ENCODE results near the gene PRR7.

PRR7 gene

DNA sequence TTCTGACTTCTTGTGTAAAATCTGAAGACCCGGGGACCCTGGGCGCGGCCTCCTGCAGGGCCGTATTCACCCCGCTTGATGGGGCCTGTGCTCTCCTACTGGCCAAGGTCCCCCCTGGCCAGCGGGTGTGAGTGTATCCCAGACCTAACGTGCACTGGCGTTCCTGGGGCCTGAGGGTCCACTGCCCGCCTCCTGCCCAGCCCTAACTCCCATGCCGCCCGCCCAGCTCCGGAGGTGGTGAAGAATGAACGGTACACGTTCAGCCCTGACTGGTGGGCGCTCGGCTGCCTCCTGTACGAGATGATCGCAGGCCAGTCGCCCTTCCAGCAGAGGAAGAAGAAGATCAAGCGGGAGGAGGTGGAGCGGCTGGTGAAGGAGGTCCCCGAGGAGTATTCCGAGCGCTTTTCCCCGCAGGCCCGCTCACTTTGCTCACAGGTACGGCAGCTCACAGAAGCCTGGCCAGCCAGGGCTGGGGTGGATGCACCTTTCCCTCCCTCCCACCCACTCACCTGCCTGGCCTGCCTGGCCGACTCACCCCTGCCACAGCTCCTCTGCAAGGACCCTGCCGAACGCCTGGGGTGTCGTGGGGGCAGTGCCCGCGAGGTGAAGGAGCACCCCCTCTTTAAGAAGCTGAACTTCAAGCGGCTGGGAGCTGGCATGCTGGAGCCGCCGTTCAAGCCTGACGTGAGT lies 10.6 kb upstream of the PRR7 start:
- DNase-seq (ENCODE audit: low spot score), result no peak

DNA sequence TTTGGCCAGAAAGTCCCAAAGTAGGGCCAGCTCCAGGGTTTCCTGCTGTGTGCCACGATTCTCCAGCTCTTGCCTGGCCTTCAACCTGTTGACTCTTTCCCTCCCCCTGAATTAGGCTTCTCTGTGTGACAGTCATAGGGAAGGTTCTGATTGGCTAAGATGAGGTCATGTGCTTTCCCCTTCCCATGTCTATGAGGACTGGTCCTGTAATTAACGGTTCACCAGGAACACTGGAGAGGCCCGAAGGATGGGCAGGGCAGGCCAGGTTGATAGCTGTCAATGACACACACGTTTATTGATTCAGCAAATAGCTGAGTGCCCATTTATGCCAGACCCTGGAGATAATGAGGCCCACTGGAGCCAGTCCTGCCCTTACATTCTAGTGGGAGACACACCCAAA lies 9.0 kb upstream of the PRR7 start:
- DNase-seq (ENCODE audit: low spot score), result no peak

DNA sequence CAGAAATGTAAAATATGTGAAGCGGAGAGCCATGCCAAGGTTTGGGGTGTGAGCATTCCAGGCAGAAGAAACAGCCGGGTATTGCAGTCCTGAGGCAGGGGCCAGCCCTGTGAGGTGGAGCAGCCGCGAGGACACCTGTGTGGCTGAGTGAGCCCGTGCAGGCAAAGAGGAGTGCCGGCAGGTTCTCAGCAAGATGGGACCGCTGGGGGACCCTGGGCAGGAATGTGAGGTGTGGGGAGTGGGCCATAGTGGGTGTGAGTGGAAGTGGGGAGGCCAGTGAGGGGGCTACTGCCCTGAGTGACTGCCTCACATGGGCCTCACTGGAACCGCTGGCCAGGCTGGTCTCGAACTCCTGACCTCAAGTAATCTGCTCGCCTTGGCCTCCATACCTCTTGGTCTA lies 8.1 kb upstream of the PRR7 start:
- no peak for DNase-seq (ENCODE audit: low spot score)

DNA sequence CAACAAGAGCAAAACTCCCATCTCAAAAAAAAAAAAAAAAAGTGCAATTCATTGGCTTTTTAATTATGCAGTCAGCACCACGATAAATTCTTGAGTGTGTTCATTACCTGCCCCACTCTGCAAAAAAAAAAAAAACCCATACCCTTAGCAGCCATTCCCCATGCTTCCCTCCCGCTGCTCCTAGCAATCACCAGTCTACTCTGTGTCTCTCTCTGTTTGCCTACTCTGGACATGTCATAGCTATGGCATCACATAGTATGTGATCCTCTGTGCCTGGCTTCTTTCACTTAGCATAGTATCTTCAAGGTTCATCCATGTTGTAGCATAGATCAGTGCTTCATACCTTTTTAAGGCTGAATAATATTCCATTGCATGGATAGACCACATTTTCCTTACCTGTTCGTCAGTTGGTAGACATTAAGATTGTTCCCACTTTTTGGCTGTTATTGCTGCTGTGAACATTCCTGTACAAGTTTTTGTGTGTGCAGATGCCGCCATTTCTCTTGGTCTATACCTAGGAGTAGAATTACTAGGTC lies 7.0 kb upstream of the PRR7 start:
- no peak for DNase-seq (ENCODE audit: low spot score)

DNA sequence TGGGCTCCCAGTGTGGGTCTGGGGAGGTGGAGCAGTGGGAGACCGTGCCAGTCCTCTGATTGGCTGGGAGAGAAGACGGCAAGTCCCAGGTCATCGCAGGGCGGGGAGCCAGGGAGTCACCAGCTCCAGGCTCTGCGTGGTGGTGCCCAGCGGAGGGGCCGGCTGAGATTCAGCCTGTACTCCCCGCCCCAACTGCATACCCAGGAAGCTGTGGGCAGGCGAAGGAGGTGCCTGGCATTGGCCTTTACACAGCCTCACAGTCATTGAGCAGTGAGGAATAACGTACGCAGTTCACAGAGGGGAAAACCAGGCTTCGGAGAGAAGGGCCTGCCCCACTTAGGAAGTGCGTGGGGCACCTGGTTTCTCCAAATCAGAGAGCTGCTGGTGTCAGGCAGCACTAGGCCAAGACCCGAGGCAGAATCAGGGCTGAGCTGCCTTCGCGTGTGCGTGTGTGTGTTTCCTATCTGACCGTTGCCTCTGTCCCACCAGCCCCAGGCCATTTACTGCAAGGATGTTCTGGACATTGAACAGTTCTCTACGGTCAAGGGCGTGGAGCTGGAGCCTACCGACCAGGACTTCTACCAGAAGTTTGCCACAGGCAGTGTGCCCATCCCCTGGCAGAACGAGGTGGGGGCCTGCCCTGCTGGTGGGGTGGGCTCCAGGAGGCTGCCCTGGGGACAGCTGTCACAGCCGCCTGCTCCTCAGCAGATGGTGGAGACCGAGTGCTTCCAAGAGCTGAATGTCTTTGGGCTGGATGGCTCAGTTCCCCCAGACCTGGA lies 6.2 kb upstream of the PRR7 start:
- DNase-seq (ENCODE audit: low spot score), result no peak

- no peak for DNase-seq (ENCODE audit: low spot score)
Observed at GRCh38 chr5:177440990-177441780, 5.4 kb upstream of the PRR7 start.

DNA sequence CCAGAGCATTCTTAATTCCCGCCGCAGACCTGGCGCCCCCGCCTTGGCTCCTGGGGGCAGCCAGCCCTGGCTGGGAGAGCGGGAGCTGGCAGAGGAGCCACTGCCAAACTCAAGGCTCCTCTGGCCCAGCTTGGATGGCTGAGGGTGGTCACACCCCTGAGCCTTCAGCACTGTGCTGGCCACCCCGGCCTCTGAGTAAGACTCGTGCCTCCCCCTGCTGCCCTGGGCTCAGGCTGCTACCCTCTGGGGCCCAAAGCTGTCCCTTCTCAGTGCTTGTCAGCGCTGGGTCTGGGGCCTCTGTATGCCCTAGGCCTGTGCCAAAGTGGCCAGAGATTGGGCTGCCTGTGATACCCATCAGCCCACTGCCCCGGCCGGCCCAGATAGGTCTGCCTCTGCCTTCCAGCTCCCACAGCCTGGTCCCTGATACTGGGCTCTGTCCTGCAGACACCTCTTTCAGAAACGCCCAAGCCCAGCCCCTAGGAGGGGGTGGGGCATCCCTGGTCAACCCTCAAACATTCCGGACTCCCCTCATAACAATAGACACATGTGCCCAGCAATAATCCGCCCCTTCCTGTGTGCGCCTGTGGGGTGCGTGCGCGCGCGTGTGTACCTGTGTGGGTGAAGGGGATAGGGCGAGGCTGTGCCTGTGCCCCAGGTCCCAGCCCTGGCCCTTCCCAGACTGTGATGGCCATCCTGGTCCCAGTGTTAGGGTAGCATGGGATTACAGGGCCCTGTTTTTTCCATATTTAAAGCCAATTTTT lies 4.4 kb upstream of the PRR7 start:
- no peak for DNase-seq (ENCODE audit: low spot score)

DNA sequence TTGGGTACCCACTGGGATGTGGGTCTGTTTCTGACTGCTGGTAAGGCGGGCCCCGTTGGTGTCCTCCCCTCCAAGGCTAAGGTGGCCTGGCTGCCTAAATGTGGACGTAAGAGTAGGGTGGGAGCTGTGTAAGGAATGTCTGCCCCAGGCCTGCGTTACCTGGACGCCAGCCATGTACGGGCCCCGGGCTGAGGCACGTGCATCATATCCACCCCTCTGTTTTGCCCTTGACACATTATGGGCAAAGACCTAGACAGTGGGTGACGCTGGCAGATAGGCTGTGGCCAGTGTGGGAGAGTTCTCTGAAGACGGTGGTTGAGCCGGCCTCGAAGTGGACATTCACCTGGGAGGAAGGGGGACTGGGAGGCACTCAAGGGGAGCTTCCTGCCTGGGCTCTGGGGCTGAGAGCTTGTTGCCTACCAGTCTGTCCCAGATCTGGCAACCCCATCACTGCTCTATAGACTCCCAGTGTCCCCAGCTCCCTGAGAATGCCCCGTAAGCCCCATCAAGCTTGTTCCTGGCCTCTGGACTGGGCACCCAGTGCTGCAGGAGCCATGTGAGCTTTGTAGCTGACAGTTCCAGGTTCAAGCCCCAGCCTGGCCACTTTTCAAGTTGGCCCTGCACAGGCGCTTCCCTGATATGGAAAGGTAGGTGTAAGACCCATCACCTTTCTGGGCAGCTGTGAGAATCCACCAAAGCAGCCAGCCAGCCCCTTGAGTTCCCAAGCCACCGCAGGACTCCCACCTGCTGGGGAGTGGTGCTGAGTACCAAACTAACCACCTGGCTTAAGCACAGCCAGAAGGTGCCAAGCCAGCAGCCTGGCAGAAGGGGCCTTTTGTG lies 3.2 kb upstream of the PRR7 start:
- DNase-seq (ENCODE audit: low spot score), result no peak

- no peak for DNase-seq (ENCODE audit: low spot score)
Observed at GRCh38 chr5:177444106-177445051, 2.2 kb upstream of the PRR7 start.

- no peak for DNase-seq (ENCODE audit: low spot score)
Observed at GRCh38 chr5:177445052-177445916, 1.3 kb upstream of the PRR7 start.

GRCh38 chr5:177445917-177446199 lies 756 bp upstream of the PRR7 start:
- DNase-seq (ENCODE audit: low spot score), result no peak

DNA sequence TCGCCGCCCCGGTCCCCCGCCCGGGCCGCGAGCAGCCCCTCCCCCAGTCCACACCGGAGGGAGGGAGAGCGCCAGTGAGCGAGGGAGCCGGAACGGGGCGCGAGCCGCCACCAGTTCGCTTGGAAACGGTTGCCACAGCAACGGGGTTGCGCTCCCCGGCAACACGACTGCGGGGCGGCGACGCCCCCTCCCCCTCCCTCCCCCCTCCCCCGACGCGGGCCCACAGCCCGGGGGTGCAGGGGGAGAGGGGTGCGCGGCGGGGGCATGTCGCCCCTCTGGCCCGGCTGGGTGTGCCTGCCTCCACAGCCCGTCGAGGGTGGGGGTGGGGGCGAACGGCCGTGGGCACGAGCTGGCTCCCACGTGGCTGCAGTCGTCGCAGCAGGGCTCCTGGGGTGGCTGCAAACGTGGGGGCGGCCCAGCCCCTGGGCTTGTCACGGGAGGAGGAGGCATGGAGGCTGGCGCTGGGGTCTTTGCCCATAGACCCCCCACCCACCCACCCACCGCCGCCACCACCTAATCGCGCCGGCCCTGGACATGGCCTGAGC lies 524 bp downstream of the PRR7 start:
- peak; percentile 78 for DNase-seq (ENCODE audit: low spot score)

DNA sequence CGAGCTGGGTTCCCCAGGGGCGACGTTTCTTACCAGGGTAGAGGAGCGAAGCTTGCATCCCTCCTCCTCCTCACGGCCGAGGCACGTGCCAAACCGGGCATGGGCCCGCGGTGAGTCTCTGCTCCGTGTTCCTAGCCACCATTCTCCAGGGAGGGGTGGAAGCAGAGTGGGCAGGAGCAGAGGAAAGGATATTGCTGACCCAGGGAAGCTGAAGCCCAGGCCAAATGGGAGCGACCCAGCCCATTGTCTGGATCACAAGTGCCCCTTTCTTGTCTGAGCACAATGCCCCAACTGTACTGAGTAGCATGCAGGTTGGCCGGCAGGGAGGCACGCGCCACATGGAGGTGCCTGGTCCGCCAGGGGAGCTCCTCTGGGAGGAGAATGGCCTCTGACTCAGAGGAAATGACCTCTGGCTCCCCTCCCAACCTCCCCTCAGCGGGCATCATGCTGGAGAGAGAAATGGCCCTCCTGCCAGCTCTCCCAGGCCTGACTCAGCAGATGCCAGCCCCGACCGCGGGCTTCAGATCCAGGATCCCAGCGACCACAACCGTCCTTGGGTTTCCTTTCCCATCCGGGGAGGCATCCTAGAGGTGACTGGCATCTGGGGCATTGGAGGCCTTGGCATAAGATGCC lies 1.1 kb downstream of the PRR7 start:
- DNase-seq (ENCODE audit: low spot score), result peak; percentile 95

DNA sequence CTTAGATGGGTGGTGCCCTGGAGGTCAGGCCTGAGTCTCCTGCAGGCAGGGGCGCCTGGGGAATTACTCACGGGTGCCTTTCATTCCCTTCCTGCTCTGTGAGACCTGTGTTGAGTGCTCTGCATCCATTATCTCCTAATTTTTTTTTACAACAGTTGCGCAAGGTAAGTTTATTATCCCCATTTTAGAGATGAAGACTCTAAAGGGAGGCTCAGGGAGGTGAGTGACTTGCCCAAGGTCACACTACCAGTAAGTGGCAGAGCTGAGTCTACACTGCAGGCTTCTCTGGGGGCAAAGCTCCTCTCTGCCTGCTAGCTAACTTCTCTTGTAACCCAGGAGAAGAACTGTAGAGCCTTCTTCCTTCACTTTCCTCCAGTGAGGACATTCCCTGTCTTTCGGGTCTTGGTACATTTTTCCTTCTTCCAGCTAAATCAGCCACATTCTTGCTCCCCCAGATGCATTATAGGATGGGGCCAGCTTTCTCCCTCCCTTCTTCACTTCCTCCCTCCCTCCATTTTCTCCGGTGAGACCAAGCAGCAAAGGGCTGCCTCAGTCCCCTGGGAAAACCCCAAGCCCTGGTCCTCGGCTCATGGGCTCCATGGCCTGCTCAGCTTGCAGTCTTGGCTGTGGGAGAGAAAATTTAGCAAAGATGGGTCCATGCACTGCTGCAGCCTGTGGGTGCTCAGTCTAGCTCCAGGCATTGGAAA lies 1.8 kb downstream of the PRR7 start:
- DNase-seq (ENCODE audit: low spot score), result no peak

- no peak for DNase-seq (ENCODE audit: low spot score)
Observed at GRCh38 chr5:177449140-177450061, 2.8 kb downstream of the PRR7 start.

- no peak for DNase-seq (ENCODE audit: low spot score)
Observed at GRCh38 chr5:177450667-177451424, 4.2 kb downstream of the PRR7 start.

Measured in globus pallidus (tissue), 1 donor.